B cell (primary cell): ENCODE results near the gene EZH1. TPM values are rescaled to one million over a fixed set of nuclear protein-coding genes. Genes with fewer than 3 reads are reported as not detected.
A peak's percentile ranks its signal among the peaks of the same experiment; 100 is the strongest.

Experiments used
- ATAC-seq: fragments of 200-7000 bp; cut with Tn5 transposase; one replicate; pipeline ENCODE4 v1.10.0; 2021; ENCODE audit warnings: low read depth, mild to moderate bottlenecking, moderate number of reproducible peaks, moderate library complexity
- CTCF ChIA-PET: fragments of 350-600 bp; sonication (Branson Sonifier 250); formaldehyde crosslinking; loops from one replicate; lab custom pipeline; 2021; ENCODE audit warnings: antibody characterized with exemption, inconsistent platforms; lab: Charles Lee
- POLR2A ChIA-PET: fragments of 350-600 bp; sonication (Branson Sonifier 250); formaldehyde crosslinking; loops from one replicate; lab custom pipeline; 2021; ENCODE audit warnings: antibody characterized with exemption; lab: Charles Lee
- DNase-seq: peaks from one replicate; pipeline ENCODE4 v3.0.0; 2013
- H2AFZ ChIP-seq: 2 replicates; pipeline ENCODE4 v1.6.1; 2012; ENCODE audit warnings: mild to moderate bottlenecking, low read depth, low read length; ENCODE audit not compliant: insufficient read depth, poor library complexity, severe bottlenecking
- H3K27ac ChIP-seq, 2 donors: 1 replicate in 1 of 2; 2 replicates in 1 of 2; pipeline ENCODE4 v1.5.1; 2012 to 2013; ENCODE audit warnings: low read length in 2 of 2, mild to moderate bottlenecking in 2 of 2, moderate library complexity in 1 of 2
- H3K27me3 ChIP-seq, 4 experiments: fragments of 200-600 bp in 1 of 4; sonication (generic) in 1 of 4; replicated peaks in 1 of 4; 1 replicate in 2 of 4; 2 replicates in 2 of 4; pipeline versions ENCODE4 v1.6.1 to v1.7.0; 2013 to 2016; ENCODE audit warnings: low read length in 3 of 4, mild to moderate bottlenecking in 2 of 4, mixed read lengths in 1 of 4, moderate library complexity in 1 of 4; ENCODE audit not compliant: insufficient read depth in 4 of 4, control insufficient read depth in 3 of 4; ENCODE audit errors: control extremely low read depth in 1 of 4
- H3K36me3 ChIP-seq, 2 experiments: replicated peaks in 1 of 2; 1 replicate in 1 of 2; 2 replicates in 1 of 2; pipeline versions ENCODE4 v1.6.1 to v1.7.1; 2013; ENCODE audit warnings: low read length in 1 of 2; ENCODE audit not compliant: insufficient read depth in 2 of 2, control insufficient read depth in 1 of 2; ENCODE audit errors: control extremely low read depth in 1 of 2, extremely low read depth in 1 of 2
- H3K4me1 ChIP-seq, 2 donors: fragments of 200-600 bp in 1 of 2; sonication (generic) in 1 of 2; 1 replicate in 1 of 2; 2 replicates in 1 of 2; pipeline versions ENCODE4 v1.5.1 to v1.6.1; 2013 to 2017; ENCODE audit warnings: low read length in 2 of 2; ENCODE audit not compliant: control insufficient read depth in 2 of 2, insufficient read depth in 2 of 2
- H3K4me2 ChIP-seq: replicated peaks from 2 replicates; pipeline ENCODE3; 2012; ENCODE audit warnings: mild to moderate bottlenecking, low read depth, low read length; ENCODE audit not compliant: poor library complexity, severe bottlenecking
- H3K4me3 ChIP-seq, 5 experiments: fragments of 200-600 bp in 1 of 5; sonication (generic) in 1 of 5; 1 replicate in 3 of 5; 2 replicates in 2 of 5; pipeline versions ENCODE4 v1.5.1 to v1.7.0; 2011 to 2016; ENCODE audit warnings: low read length in 4 of 5, mild to moderate bottlenecking in 4 of 5, low read depth in 2 of 5, control low read depth in 1 of 5, moderate library complexity in 1 of 5; ENCODE audit not compliant: insufficient read depth in 1 of 5; ENCODE audit errors: control extremely low read depth in 1 of 5, extremely low read depth in 1 of 5
- H3K79me2 ChIP-seq: fragments of 200-600 bp; sonication (generic); one replicate; pipeline ENCODE4 v1.6.0; 2016; ENCODE audit warnings: low read length; ENCODE audit not compliant: control insufficient read depth, insufficient read depth
- H3K9ac ChIP-seq: fragments of 200-600 bp; sonication (generic); 2 replicates; pipeline ENCODE4 v1.6.1; 2017; ENCODE audit warnings: mild to moderate bottlenecking, low read length, moderate library complexity
- H3K9me3 ChIP-seq, 3 donors: one replicate each; pipeline versions ENCODE4 v1.6.1 to v1.7.1; 2013; ENCODE audit warnings: low read length in 2 of 3; ENCODE audit not compliant: control insufficient read depth in 2 of 3, insufficient read depth in 1 of 3; ENCODE audit errors: control extremely low read depth in 1 of 3
- H4K20me1 ChIP-seq: 2 replicates; pipeline ENCODE4 v1.6.0; 2012; ENCODE audit warnings: mild to moderate bottlenecking, low read length; ENCODE audit not compliant: insufficient read depth, control insufficient read depth, poor library complexity, severe bottlenecking
- H3K27ac Mint-ChIP-seq: one replicate; pipeline ENCODE4 v1.8.0; 2021; ENCODE audit warnings: mixed read lengths
- H3K27me3 Mint-ChIP-seq: one replicate; pipeline ENCODE4 v1.8.0; 2021; ENCODE audit warnings: mixed read lengths
- H3K4me1 Mint-ChIP-seq: one replicate; pipeline ENCODE4 v1.8.0; 2021; ENCODE audit warnings: mixed read lengths
- H3K4me3 Mint-ChIP-seq: one replicate; pipeline ENCODE4 v1.8.0; 2021; ENCODE audit warnings: mixed read lengths
- H3K9me3 Mint-ChIP-seq: one replicate; pipeline ENCODE4 v1.8.0; 2022; ENCODE audit warnings: mixed read lengths; ENCODE audit not compliant: insufficient read depth
- EZH2 ChIP-seq: IDR thresholded peaks from 2 replicates; pipeline ENCODE4 v1.6.1; 2012; ENCODE audit warnings: borderline replicate concordance, low read depth, mild to moderate bottlenecking, moderate library complexity, low read length; ENCODE audit not compliant: insufficient read depth, poor library complexity, severe bottlenecking
- WGBS: methylation state at CpG from one replicate; pipeline ENCODE4 v1.1.5; 2013; ENCODE audit warnings: missing lambda C conversion rate; ENCODE audit not compliant: insufficient coverage; 5-methylcytosine and 5-hydroxymethylcytosine counted together
- intact Hi-C: fragments of 100-400 bp; cut with micrococcal nuclease; formaldehyde crosslinking; loops from one replicate; pipeline ENCODE4 v1.10.0; 2022
- polyA plus RNA-seq: library from polyadenylated mRNA; depleted of rRNA; stranded (reverse); fragments of >200 nt; gene quantifications from 2 replicates; pipeline ENCODE4 v1.2.3, GENCODE V29; 2012
- total RNA-seq, 2 donors: library from RNA; stranded (reverse); fragments of 120-200 nt in 1 of 2; gene quantifications; 1 replicate in 1 of 2; 2 replicates in 1 of 2; pipeline versions ENCODE4 v1.2.3 to v1.2.4, GENCODE V29; 2013 to 2022
- TF ChIP-seq, protein P1 (sequence below): fragments of 200-600 bp; IDR thresholded peaks from one replicate; pipeline ENCODE4 v1.8.0; 2022; ENCODE audit warnings: antibody characterized with exemption, mild to moderate bottlenecking

EZH1 gene
- total and polyA plus RNA-seq, 2 donors (not counting 1 experiment from before 2014, with no cell fraction given): 115 to 169 TPM

GRCh38 chr17:42675348-42675964 is 69.4 kb downstream of the EZH1 start:
- Histone ChIP-seq H3K36me3 (no peaks in the 10 kb centered on the region), H3K4me3 (peak overlapping the region in 2 of 5 experiments; percentile 65 to 74), H3K27me3 (peaks cover 0 to 70% (median 29%) of the 10 kb centered on the region in 4 experiments), H3K4me2 (peak overlapping the region; percentile 99), H4K20me1 (peaks cover 26% of the 10 kb centered on the region), H3K27ac (no peak overlapping the region), H2AFZ (peak overlapping the region; percentile 73), H3K79me2 (no peaks in the 10 kb centered on the region), H3K9ac (peak overlapping the region; percentile 51), H3K9me3 (peaks cover 0 to 37% (median 0%) of the 10 kb centered on the region in 3 donors), H3K4me1 (peaks cover 71 to 79% of the 10 kb centered on the region in 2 donors)
- POLR2A ChIA-PET: no interaction called here
- CTCF ChIA-PET: interaction anchor here (1.2 to 2.5 kb wide), 2 partner anchors 13 to 66 kb away, joined by 3 to 13 read pairs; partner anchors contain the start of genes RETREG3 and TUBG1
- ATAC-seq (no peak), DNase-seq (peak; percentile 43)
- peaks cover 62% of the 10 kb centered on the region for H3K4me1 Mint-ChIP-seq
- H3K4me3 Mint-ChIP-seq: peak overlapping the region; percentile 81
- H3K27me3 Mint-ChIP-seq: peaks cover 19% of the 10 kb centered on the region
- TF ChIP-seq, protein P1, sequence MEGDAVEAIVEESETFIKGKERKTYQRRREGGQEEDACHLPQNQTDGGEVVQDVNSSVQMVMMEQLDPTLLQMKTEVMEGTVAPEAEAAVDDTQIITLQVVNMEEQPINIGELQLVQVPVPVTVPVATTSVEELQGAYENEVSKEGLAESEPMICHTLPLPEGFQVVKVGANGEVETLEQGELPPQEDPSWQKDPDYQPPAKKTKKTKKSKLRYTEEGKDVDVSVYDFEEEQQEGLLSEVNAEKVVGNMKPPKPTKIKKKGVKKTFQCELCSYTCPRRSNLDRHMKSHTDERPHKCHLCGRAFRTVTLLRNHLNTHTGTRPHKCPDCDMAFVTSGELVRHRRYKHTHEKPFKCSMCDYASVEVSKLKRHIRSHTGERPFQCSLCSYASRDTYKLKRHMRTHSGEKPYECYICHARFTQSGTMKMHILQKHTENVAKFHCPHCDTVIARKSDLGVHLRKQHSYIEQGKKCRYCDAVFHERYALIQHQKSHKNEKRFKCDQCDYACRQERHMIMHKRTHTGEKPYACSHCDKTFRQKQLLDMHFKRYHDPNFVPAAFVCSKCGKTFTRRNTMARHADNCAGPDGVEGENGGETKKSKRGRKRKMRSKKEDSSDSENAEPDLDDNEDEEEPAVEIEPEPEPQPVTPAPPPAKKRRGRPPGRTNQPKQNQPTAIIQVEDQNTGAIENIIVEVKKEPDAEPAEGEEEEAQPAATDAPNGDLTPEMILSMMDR: no peak
- no peak for TF ChIP-seq EZH2
- whole genome bisulfite sequencing: 4% methylated on average over 10 of the region's 27 CpGs
- intact Hi-C loops: loop anchor here (5.0 to 10.0 kb wide), 4 partner anchors 108 to 481 kb away; partner anchors contain the start of genes GHDC, MLX, NAGLU and PTGES3L
- H3K27ac Mint-ChIP-seq: no peak overlapping the region
- H3K9me3 Mint-ChIP-seq: no peaks in the 10 kb centered on the region
